ENCODE data around the gene NPAS3. TPM values are rescaled to one million over a fixed set of nuclear protein-coding genes. Genes with fewer than 3 reads are reported as not detected.

Gene NPAS3
- total RNA-seq, 6 experiments from 2014 or later: 0.11 to 0.83 (median 0.21) TPM; not detected in 2

DNA sequence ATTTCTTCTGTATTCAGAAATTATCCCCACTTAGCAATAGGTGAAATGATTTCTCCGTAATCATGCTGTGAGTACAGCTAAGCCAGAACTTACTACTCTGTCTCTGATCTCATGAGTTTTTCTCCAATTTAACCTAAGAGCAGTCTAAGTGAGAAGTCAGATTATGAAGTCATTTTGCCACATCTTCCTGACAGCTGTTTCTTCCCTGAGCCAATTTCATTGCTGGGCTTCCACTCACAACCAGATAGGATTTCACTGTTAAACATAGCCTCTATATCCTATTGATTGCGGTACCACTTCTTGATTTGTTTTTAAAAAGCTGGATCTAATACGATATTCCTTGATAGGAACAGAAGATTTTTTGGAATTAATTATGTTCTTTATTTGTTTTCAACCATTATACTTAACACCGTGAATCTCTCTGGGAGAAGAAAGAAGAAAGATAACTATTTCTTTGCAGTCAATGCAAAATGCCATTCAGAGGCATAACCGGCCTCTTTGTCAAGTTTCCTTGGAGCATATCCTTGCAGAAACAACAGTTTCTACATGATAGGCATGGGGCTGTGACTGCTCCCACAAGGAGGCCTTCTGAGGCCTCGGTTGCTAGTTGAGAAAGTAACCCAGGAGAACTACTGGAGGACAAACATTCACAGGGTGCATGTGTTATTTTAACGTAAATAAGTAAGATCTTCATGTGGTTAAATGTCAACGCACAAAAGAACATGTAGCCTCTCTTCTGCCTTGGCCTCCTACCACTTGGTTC, 212.2 kb downstream of the NPAS3 start:
- no peak for ATAC-seq
- 76% methylated on average over 8 of the region's 8 CpGs for WGBS (ENCODE audit: insufficient coverage, low coverage, low lambda C conversion rate, missing lambda C conversion rate)
- H3K4me1 ChIP-seq: no peaks in the 10 kb centered on the region
- H3K9me3 ChIP-seq: no peaks in the 10 kb centered on the region
- DNase-seq: no peak
- H3K36me3 ChIP-seq: no peaks in the 10 kb centered on the region
- intact Hi-C loops (cut with DNase I): no loop called here
- H3K27me3 ChIP-seq: no peaks in the 10 kb centered on the region
- TF ChIP-seq POLR2A (IDR thresholded peaks at IDR 0.05): no peak
- TF ChIP-seq, protein P1, sequence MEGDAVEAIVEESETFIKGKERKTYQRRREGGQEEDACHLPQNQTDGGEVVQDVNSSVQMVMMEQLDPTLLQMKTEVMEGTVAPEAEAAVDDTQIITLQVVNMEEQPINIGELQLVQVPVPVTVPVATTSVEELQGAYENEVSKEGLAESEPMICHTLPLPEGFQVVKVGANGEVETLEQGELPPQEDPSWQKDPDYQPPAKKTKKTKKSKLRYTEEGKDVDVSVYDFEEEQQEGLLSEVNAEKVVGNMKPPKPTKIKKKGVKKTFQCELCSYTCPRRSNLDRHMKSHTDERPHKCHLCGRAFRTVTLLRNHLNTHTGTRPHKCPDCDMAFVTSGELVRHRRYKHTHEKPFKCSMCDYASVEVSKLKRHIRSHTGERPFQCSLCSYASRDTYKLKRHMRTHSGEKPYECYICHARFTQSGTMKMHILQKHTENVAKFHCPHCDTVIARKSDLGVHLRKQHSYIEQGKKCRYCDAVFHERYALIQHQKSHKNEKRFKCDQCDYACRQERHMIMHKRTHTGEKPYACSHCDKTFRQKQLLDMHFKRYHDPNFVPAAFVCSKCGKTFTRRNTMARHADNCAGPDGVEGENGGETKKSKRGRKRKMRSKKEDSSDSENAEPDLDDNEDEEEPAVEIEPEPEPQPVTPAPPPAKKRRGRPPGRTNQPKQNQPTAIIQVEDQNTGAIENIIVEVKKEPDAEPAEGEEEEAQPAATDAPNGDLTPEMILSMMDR (IDR thresholded peaks at IDR 0.05): no peak
- H3K4me3 ChIP-seq: no peak overlapping the region
- H3K27ac ChIP-seq: no peak overlapping the region

DNA sequence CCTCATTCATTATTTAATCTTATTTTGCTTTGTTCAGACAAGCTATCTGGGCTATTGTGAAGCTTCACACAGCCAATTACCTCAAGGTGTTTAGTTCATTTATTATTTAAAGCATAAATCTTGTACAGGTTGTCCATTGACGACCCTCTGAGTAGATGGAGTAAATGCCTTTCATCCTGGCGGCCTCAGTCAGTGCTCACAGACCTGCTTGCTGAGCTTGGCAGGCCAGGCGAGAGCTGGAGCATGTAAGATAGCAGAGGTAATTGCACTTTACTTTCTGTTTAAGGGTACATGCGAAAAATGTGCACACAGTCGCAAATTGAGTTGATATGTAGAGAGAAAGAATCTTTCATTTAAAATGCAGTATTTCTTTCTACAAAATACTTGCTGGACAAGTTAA, 224.4 kb downstream of the NPAS3 start:
- intact Hi-C loops (cut with DNase I): no loop called here
- Histone ChIP-seq H3K4me3 (no peak overlapping the region), H3K9me3 (no peaks in the 10 kb centered on the region), H3K36me3 (no peaks in the 10 kb centered on the region), H3K27ac (no peak overlapping the region), H3K27me3 (no peaks in the 10 kb centered on the region), H3K4me1 (no peaks in the 10 kb centered on the region)
- DNase-seq: no peak
- 75% methylated on average over 5 of the region's 5 CpGs for WGBS (ENCODE audit: insufficient coverage, low coverage, low lambda C conversion rate, missing lambda C conversion rate)
- no peak for ATAC-seq
- TF ChIP-seq, protein P1 (IDR thresholded peaks at IDR 0.05): no peak
- no peak for TF ChIP-seq POLR2A (IDR thresholded peaks at IDR 0.05)

DNA sequence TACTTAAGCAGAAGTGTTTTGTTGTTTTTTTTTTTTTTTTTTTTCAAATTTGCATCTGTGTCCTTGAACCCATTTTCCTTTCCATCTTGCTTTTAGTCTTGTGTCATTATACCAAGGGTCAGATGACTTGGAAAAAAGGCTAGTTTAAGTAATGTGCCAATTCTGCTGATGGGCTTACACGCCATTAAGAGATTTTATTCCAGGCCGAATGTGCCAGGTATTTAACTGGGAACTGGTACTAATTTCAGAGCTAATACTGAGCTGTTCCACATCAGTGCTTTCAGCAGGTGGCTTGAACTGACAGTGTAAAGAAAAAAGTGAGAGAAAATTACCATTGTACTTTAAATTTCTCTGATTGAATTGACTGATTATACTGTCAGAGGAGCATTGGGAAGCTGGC, 224.9 kb downstream of the NPAS3 start:
- 75% methylated on average over 2 of the region's 2 CpGs for WGBS (ENCODE audit: insufficient coverage, low coverage, low lambda C conversion rate, missing lambda C conversion rate)
- ATAC-seq: no peak
- intact Hi-C loops (cut with DNase I): no loop called here

DNA sequence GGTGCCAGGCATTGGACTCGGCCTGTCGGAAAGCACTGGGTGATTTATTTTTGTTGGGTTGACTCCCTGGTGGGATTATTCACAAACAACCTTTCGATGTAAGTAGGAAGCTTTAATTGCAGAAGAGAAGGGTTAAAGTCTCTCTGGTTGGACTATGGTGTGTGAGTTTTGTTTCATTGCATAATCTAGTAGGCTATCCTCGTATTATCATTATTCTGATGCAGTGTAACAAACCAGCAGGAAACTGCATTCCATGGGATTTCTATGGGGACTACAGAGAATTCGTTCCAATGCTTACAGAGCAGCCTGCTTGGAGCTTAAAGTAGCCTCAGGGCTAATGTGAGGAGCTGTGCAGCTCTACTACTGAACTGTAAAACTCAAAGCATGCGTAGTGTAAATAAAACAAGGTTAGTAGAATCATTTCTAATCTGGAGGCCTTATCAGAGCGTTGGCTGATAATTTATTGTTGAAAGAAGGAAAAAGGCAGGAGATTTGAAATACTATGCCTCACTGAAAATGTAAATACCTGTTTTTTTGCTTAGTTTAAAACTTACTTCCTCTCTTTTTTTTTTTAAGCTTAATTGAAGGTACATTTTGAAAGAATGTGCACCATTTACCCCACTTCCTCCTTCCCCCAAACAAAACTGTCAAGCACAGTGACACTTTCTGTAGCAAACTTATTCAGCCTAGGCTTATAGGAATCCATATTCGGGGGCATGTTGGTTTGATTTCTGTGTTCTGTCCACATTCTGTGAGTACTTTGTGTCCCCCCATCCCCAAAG, 226.7 kb downstream of the NPAS3 start:
- WGBS (ENCODE audit: insufficient coverage, low coverage, low lambda C conversion rate, missing lambda C conversion rate): 53% methylated on average over 7 of the region's 8 CpGs
- Histone ChIP-seq H3K27ac (no peak overlapping the region), H3K4me3 (no peak overlapping the region), H3K36me3 (no peaks in the 10 kb centered on the region), H3K27me3 (no peaks in the 10 kb centered on the region), H3K4me1 (no peaks in the 10 kb centered on the region), H3K9me3 (no peaks in the 10 kb centered on the region)
- intact Hi-C loops (cut with DNase I): no loop called here
- no peak for DNase-seq
- ATAC-seq: no peak
- TF ChIP-seq, protein P1 (IDR thresholded peaks at IDR 0.05): no peak
- TF ChIP-seq POLR2A (IDR thresholded peaks at IDR 0.05): no peak

More for the DNA sequence above, 224.9 kb downstream of the NPAS3 start:
- H3K4me1 ChIP-seq: no peaks in the 10 kb centered on the region
- H3K27me3 ChIP-seq: no peaks in the 10 kb centered on the region
- TF ChIP-seq, protein P1 (IDR thresholded peaks at IDR 0.05): no peak
- TF ChIP-seq POLR2A (IDR thresholded peaks at IDR 0.05): no peak
- H3K27ac ChIP-seq: no peak overlapping the region
- H3K36me3 ChIP-seq: no peaks in the 10 kb centered on the region
- no peak for DNase-seq
- no peak overlapping the region for H3K4me3 ChIP-seq
- no peaks in the 10 kb centered on the region for H3K9me3 ChIP-seq
